B cell (primary cell): ENCODE results near the gene ATIC. TPM values are rescaled to one million over a fixed set of nuclear protein-coding genes. Genes with fewer than 3 reads are reported as not detected.

ENCODE experiments used
- ATAC-seq: fragments of 200-7000 bp; cut with Tn5 transposase; one replicate; pipeline ENCODE4 v1.10.0; 2021; ENCODE audit warnings: low read depth, mild to moderate bottlenecking, moderate number of reproducible peaks, moderate library complexity
- CTCF ChIA-PET: fragments of 350-600 bp; sonication (Branson Sonifier 250); formaldehyde crosslinking; loops from one replicate; lab custom pipeline; 2021; ENCODE audit warnings: antibody characterized with exemption, inconsistent platforms; lab: Charles Lee
- POLR2A ChIA-PET: fragments of 350-600 bp; sonication (Branson Sonifier 250); formaldehyde crosslinking; loops from one replicate; lab custom pipeline; 2021; ENCODE audit warnings: antibody characterized with exemption; lab: Charles Lee
- DNase-seq: peaks from one replicate; pipeline ENCODE4 v3.0.0; 2013
- H2AFZ ChIP-seq: 2 replicates; pipeline ENCODE4 v1.6.1; 2012; ENCODE audit warnings: mild to moderate bottlenecking, low read depth, low read length; ENCODE audit not compliant: insufficient read depth, poor library complexity, severe bottlenecking
- H3K27ac ChIP-seq, 2 donors: 1 replicate in 1 of 2; 2 replicates in 1 of 2; pipeline ENCODE4 v1.5.1; 2012 to 2013; ENCODE audit warnings: low read length in 2 of 2, mild to moderate bottlenecking in 2 of 2, moderate library complexity in 1 of 2
- H3K27me3 ChIP-seq, 4 experiments: fragments of 200-600 bp in 1 of 4; sonication (generic) in 1 of 4; replicated peaks in 1 of 4; 1 replicate in 2 of 4; 2 replicates in 2 of 4; pipeline versions ENCODE4 v1.6.1 to v1.7.0; 2013 to 2016; ENCODE audit warnings: low read length in 3 of 4, mild to moderate bottlenecking in 2 of 4, mixed read lengths in 1 of 4, moderate library complexity in 1 of 4; ENCODE audit not compliant: insufficient read depth in 4 of 4, control insufficient read depth in 3 of 4; ENCODE audit errors: control extremely low read depth in 1 of 4
- H3K36me3 ChIP-seq, 2 experiments: replicated peaks in 1 of 2; 1 replicate in 1 of 2; 2 replicates in 1 of 2; pipeline versions ENCODE4 v1.6.1 to v1.7.1; 2013; ENCODE audit warnings: low read length in 1 of 2; ENCODE audit not compliant: insufficient read depth in 2 of 2, control insufficient read depth in 1 of 2; ENCODE audit errors: control extremely low read depth in 1 of 2, extremely low read depth in 1 of 2
- H3K4me1 ChIP-seq, 2 donors: fragments of 200-600 bp in 1 of 2; sonication (generic) in 1 of 2; 1 replicate in 1 of 2; 2 replicates in 1 of 2; pipeline versions ENCODE4 v1.5.1 to v1.6.1; 2013 to 2017; ENCODE audit warnings: low read length in 2 of 2; ENCODE audit not compliant: control insufficient read depth in 2 of 2, insufficient read depth in 2 of 2
- H3K4me2 ChIP-seq: replicated peaks from 2 replicates; pipeline ENCODE3; 2012; ENCODE audit warnings: mild to moderate bottlenecking, low read depth, low read length; ENCODE audit not compliant: poor library complexity, severe bottlenecking
- H3K4me3 ChIP-seq, 5 experiments: fragments of 200-600 bp in 1 of 5; sonication (generic) in 1 of 5; 1 replicate in 3 of 5; 2 replicates in 2 of 5; pipeline versions ENCODE4 v1.5.1 to v1.7.0; 2011 to 2016; ENCODE audit warnings: low read length in 4 of 5, mild to moderate bottlenecking in 4 of 5, low read depth in 2 of 5, control low read depth in 1 of 5, moderate library complexity in 1 of 5; ENCODE audit not compliant: insufficient read depth in 1 of 5; ENCODE audit errors: control extremely low read depth in 1 of 5, extremely low read depth in 1 of 5
- H3K79me2 ChIP-seq: fragments of 200-600 bp; sonication (generic); one replicate; pipeline ENCODE4 v1.6.0; 2016; ENCODE audit warnings: low read length; ENCODE audit not compliant: control insufficient read depth, insufficient read depth
- H3K9ac ChIP-seq: fragments of 200-600 bp; sonication (generic); 2 replicates; pipeline ENCODE4 v1.6.1; 2017; ENCODE audit warnings: mild to moderate bottlenecking, low read length, moderate library complexity
- H3K9me3 ChIP-seq, 3 donors: one replicate each; pipeline versions ENCODE4 v1.6.1 to v1.7.1; 2013; ENCODE audit warnings: low read length in 2 of 3; ENCODE audit not compliant: control insufficient read depth in 2 of 3, insufficient read depth in 1 of 3; ENCODE audit errors: control extremely low read depth in 1 of 3
- H4K20me1 ChIP-seq: 2 replicates; pipeline ENCODE4 v1.6.0; 2012; ENCODE audit warnings: mild to moderate bottlenecking, low read length; ENCODE audit not compliant: insufficient read depth, control insufficient read depth, poor library complexity, severe bottlenecking
- H3K27ac Mint-ChIP-seq: one replicate; pipeline ENCODE4 v1.8.0; 2021; ENCODE audit warnings: mixed read lengths
- H3K27me3 Mint-ChIP-seq: one replicate; pipeline ENCODE4 v1.8.0; 2021; ENCODE audit warnings: mixed read lengths
- H3K4me1 Mint-ChIP-seq: one replicate; pipeline ENCODE4 v1.8.0; 2021; ENCODE audit warnings: mixed read lengths
- H3K4me3 Mint-ChIP-seq: one replicate; pipeline ENCODE4 v1.8.0; 2021; ENCODE audit warnings: mixed read lengths
- H3K9me3 Mint-ChIP-seq: one replicate; pipeline ENCODE4 v1.8.0; 2022; ENCODE audit warnings: mixed read lengths; ENCODE audit not compliant: insufficient read depth
- EZH2 ChIP-seq: IDR thresholded peaks from 2 replicates; pipeline ENCODE4 v1.6.1; 2012; ENCODE audit warnings: borderline replicate concordance, low read depth, mild to moderate bottlenecking, moderate library complexity, low read length; ENCODE audit not compliant: insufficient read depth, poor library complexity, severe bottlenecking
- WGBS: methylation state at CpG from one replicate; pipeline ENCODE4 v1.1.5; 2013; ENCODE audit warnings: missing lambda C conversion rate; ENCODE audit not compliant: insufficient coverage; 5-methylcytosine and 5-hydroxymethylcytosine counted together
- intact Hi-C: fragments of 100-400 bp; cut with micrococcal nuclease; formaldehyde crosslinking; loops from one replicate; pipeline ENCODE4 v1.10.0; 2022
- polyA plus RNA-seq: library from polyadenylated mRNA; depleted of rRNA; stranded (reverse); fragments of >200 nt; gene quantifications from 2 replicates; pipeline ENCODE4 v1.2.3, GENCODE V29; 2012
- total RNA-seq, 2 donors: library from RNA; stranded (reverse); fragments of 120-200 nt in 1 of 2; gene quantifications; 1 replicate in 1 of 2; 2 replicates in 1 of 2; pipeline versions ENCODE4 v1.2.3 to v1.2.4, GENCODE V29; 2013 to 2022
- TF ChIP-seq, protein P1 (sequence below): fragments of 200-600 bp; IDR thresholded peaks from one replicate; pipeline ENCODE4 v1.8.0; 2022; ENCODE audit warnings: antibody characterized with exemption, mild to moderate bottlenecking

The ATIC gene
- total and polyA plus RNA-seq, 2 donors (not counting 1 experiment from before 2014, with no cell fraction given): 55.4 to 80.4 TPM

DNA sequence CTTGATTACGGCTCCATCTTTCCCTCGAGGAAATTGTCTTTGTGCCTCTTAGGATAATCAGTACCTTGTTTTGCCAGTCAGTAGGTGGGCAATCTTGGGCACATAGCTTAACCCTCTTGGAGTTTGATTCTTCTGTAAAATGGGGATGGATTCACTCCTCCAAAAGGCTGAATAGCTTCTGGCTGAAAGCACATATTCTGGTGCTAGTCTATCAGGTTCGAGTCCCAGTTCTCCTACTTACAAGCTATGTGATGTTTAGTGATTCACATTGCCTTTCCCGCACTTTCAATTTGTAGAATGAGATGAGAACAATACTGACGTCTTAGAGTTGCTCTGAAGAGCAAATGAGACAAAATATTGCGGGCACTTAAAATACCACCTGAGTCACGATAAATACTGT, 43.9 kb downstream of the ATIC start:
- Histone ChIP-seq H3K79me2 (no peaks in the 10 kb centered on the region), H3K4me1 (no peaks in the 10 kb centered on the region), H2AFZ (no peak overlapping the region), H4K20me1 (no peaks in the 10 kb centered on the region), H3K9ac (no peak overlapping the region), H3K36me3 (peaks cover 0 to 7% of the 10 kb centered on the region in 2 experiments), H3K9me3 (no peaks in the 10 kb centered on the region), H3K4me3 (no peak overlapping the region), H3K27ac (no peak overlapping the region), H3K4me2 (no peak overlapping the region), H3K27me3 (no peaks in the 10 kb centered on the region)
- ATAC-seq: no peak
- ChIA-PET CTCF (no interaction called here), POLR2A (no interaction called here)
- WGBS: 96% methylated on average over 5 of the region's 7 CpGs
- no peak overlapping the region for H3K27ac Mint-ChIP-seq
- intact Hi-C loops: no loop called here
- no peak overlapping the region for H3K4me3 Mint-ChIP-seq
- no peaks in the 10 kb centered on the region for H3K4me1 Mint-ChIP-seq
- no peak for DNase-seq
- no peaks in the 10 kb centered on the region for H3K9me3 Mint-ChIP-seq
- H3K27me3 Mint-ChIP-seq: no peaks in the 10 kb centered on the region
- TF ChIP-seq, protein P1, sequence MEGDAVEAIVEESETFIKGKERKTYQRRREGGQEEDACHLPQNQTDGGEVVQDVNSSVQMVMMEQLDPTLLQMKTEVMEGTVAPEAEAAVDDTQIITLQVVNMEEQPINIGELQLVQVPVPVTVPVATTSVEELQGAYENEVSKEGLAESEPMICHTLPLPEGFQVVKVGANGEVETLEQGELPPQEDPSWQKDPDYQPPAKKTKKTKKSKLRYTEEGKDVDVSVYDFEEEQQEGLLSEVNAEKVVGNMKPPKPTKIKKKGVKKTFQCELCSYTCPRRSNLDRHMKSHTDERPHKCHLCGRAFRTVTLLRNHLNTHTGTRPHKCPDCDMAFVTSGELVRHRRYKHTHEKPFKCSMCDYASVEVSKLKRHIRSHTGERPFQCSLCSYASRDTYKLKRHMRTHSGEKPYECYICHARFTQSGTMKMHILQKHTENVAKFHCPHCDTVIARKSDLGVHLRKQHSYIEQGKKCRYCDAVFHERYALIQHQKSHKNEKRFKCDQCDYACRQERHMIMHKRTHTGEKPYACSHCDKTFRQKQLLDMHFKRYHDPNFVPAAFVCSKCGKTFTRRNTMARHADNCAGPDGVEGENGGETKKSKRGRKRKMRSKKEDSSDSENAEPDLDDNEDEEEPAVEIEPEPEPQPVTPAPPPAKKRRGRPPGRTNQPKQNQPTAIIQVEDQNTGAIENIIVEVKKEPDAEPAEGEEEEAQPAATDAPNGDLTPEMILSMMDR: no peak

DNA sequence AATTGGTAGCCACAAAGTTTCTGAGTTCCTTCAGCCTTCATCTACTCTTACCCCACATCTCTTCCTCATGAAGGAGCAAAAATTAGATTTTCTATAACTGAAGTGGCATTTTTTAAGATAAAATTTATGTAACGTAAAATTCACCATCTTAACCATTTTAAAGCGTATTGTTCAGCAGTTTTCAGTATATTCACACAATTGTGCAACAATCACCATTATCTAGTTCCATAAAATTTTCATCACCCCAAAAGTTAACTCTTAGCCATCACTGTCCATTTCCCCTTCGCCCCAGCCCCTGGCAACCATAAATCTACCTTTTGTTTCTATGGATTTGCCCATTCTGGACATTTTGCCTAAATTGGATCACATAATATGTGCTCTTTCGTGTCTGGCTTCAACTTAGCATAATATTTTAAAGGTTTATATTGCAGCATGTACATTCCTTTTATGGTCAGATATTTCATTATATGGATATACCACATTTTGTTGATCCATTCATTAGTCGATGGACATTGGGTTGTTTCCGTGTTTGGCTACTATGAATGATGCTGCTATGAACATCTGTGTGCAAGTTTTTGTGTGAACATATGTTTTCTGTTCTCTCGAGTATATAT, 44.6 kb downstream of the ATIC start:
- Mint-ChIP-seq H3K9me3 (no peaks in the 10 kb centered on the region), H3K27ac (no peak overlapping the region), H3K4me3 (no peak overlapping the region), H3K27me3 (no peaks in the 10 kb centered on the region), H3K4me1 (no peaks in the 10 kb centered on the region)
- CTCF ChIA-PET: no interaction called here
- 94% methylated on average over 5 of the region's 7 CpGs for WGBS
- H3K9ac ChIP-seq: no peak overlapping the region
- no peaks in the 10 kb centered on the region for H3K27me3 ChIP-seq
- H2AFZ ChIP-seq: no peak overlapping the region
- no peaks in the 10 kb centered on the region for H4K20me1 ChIP-seq
- no peaks in the 10 kb centered on the region for H3K4me1 ChIP-seq
- H3K4me3 ChIP-seq: no peak overlapping the region
- POLR2A ChIA-PET: no interaction called here
- H3K36me3 ChIP-seq: peaks cover 0 to 3% of the 10 kb centered on the region in 2 experiments
- no peak overlapping the region for H3K4me2 ChIP-seq
- no peak for DNase-seq
- H3K79me2 ChIP-seq: no peaks in the 10 kb centered on the region
- no peak for TF ChIP-seq EZH2
- TF ChIP-seq, protein P1: no peak
- H3K27ac ChIP-seq: no peak overlapping the region
- H3K9me3 ChIP-seq: no peaks in the 10 kb centered on the region
- intact Hi-C loops: no loop called here
- no peak for ATAC-seq
